Hepatocyte (in vitro differentiated cells): ENCODE data around the gene SLF2.

ENCODE experiments used
- EZH2 ChIP-seq: fragments of 200-600 bp; sonication (generic); IDR thresholded peaks from 2 replicates; pipeline ENCODE4 v1.6.1; 2016; ENCODE audit warnings: antibody characterized with exemption, mild to moderate bottlenecking, borderline replicate concordance
- EZH2phosphoT487 ChIP-seq: fragments of 200-600 bp; sonication (generic); IDR thresholded peaks from one replicate; pipeline ENCODE4 v1.6.1; 2018; ENCODE audit warnings: antibody characterized with exemption, mild to moderate bottlenecking, low read depth, moderate library complexity; ENCODE audit not compliant: unreplicated experiment, severe bottlenecking
- TF ChIP-seq, protein P1 (sequence below): fragments of 200-600 bp; sonication (generic); IDR thresholded peaks from 2 replicates; pipeline ENCODE4 v1.5.1; 2016; ENCODE audit warnings: antibody characterized with exemption, mild to moderate bottlenecking; ENCODE audit not compliant: poor library complexity

DNA sequence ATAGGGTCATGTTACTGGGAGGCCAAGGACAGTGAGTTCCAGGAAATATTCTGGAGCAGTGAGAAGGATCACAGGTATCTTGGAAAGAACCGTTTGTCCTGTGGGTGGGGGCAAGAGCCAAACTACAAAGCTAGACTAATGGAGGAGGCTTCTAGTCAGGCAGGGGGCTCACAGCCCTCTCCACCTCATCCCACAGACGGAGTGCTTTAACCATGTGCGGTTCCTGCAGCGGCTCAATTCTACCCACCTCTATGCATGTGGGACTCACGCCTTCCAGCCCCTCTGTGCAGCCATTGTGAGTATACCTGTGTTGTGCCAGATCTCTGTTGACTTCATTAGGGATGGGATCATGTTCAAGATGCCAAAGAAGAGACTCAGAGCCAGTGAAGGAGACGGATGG is 64.7 kb downstream of the SLF2 start:
- TF ChIP-seq, protein P1, sequence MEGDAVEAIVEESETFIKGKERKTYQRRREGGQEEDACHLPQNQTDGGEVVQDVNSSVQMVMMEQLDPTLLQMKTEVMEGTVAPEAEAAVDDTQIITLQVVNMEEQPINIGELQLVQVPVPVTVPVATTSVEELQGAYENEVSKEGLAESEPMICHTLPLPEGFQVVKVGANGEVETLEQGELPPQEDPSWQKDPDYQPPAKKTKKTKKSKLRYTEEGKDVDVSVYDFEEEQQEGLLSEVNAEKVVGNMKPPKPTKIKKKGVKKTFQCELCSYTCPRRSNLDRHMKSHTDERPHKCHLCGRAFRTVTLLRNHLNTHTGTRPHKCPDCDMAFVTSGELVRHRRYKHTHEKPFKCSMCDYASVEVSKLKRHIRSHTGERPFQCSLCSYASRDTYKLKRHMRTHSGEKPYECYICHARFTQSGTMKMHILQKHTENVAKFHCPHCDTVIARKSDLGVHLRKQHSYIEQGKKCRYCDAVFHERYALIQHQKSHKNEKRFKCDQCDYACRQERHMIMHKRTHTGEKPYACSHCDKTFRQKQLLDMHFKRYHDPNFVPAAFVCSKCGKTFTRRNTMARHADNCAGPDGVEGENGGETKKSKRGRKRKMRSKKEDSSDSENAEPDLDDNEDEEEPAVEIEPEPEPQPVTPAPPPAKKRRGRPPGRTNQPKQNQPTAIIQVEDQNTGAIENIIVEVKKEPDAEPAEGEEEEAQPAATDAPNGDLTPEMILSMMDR, result no peak
- TF ChIP-seq EZH2, result no peak
- TF ChIP-seq EZH2phosphoT487, result no peak
